Activated CD4-positive, alpha-beta T cell treated with anti-CD3 and anti-CD28 coated beads, Interleukin-2, amount 50 U/mL, for 48 hours (primary cell): Measurements from ENCODE around the gene FOXB1.
A peak's percentile ranks its signal among the peaks of the same experiment; 100 is the strongest.

Source experiments
- DNase-seq, 2 experiments: peaks; one replicate each; pipeline ENCODE4 v3.0.0-alpha.2; 2020

FOXB1 gene

DNA sequence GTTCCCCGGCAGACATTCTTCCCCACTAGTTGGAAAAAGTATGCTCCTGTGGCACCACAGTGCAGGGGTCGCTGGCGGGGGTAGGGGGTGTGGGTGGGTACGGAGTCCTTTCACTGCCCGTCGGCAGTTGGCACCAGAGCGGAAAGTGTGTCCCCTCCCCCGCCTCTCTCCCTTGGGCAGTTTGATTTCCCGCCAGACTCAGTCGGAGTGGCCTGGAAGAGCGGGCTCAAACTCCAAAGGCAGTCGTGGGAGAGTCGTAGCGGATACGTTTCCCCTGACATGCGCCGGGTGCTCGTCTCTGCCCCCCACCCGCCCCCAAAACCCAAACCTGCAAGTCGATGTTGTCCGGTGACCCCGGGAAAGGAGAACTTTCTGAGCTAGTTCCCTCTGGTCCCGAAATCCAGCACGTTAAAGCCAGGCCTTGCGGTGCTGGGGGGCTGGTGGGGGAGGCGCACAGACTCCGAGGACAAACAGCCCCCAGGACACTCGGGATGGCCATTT, 4.4 kb upstream of the FOXB1 start:
- no peak for DNase-seq

DNA sequence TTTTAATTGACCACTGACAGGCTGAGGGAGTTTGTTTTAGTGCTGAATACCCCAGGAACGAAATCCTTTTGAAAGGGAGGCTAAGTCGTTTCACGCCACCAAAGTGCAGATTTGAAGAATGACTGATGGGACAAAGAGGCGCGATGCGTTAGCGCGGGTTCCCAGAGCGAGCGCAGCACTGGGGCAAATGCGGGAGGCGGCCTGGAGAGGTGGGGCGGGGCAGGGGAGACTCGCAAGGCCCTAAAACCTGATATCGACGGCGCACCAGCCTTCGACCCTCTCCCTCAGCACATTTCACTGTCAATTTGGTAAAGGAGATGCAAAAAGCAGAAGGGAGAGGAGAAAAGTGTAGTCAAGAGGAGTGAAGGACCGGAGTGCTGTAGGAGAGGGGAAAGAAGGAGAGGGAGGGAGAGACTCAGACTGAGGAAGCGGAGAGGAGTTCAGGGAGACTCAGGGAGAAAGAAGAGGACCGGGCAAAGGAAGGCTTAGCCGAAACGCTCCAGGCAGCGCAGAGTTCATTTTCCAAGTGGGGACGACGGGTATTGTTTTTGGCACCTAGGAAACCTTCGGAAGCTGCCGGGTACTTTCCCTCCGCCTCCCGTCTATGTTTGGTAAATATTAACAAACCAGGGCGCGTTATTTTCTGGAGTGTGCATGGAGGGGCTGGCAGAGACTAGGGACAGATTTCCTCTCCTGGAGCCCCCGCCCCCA, 3.8 kb upstream of the FOXB1 start:
- DNase-seq = no peak

DNA sequence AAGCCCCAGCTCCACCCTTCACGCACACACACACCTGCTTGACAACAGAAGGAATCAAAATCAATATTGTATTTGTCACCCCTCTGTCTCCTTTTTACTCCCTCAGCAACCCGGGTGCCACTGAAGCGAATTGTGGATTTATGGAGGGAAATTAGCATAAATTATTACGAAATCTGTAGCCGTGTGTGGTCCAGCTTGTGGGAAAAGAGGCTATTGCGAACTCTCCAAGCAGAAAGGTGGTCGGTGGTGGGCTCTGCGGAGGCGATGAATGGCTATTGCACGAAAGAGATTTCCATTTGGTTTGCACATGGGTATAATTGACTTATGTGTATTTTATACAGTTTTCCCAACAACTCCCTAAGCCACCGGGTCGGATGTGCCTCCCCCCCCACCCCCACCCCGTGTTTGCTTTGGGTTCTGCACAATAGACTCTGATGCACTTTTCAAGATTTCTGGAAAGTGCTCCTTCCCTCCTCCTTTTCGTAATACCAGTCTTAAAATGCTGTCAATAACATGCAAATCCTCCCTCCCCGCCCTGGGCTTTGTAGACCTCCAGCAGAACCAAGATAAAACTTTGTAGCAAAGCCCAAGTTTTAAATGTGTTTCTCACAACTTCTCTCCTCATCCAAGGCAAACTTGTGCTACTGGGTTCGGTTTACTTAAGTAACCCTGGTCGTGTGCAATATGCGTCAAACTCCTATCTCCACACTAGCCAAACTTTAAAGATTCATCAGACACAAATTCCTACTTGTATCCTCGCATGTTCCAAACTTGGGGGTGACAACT, 3.1 kb upstream of the FOXB1 start:
- no peak for DNase-seq

DNA sequence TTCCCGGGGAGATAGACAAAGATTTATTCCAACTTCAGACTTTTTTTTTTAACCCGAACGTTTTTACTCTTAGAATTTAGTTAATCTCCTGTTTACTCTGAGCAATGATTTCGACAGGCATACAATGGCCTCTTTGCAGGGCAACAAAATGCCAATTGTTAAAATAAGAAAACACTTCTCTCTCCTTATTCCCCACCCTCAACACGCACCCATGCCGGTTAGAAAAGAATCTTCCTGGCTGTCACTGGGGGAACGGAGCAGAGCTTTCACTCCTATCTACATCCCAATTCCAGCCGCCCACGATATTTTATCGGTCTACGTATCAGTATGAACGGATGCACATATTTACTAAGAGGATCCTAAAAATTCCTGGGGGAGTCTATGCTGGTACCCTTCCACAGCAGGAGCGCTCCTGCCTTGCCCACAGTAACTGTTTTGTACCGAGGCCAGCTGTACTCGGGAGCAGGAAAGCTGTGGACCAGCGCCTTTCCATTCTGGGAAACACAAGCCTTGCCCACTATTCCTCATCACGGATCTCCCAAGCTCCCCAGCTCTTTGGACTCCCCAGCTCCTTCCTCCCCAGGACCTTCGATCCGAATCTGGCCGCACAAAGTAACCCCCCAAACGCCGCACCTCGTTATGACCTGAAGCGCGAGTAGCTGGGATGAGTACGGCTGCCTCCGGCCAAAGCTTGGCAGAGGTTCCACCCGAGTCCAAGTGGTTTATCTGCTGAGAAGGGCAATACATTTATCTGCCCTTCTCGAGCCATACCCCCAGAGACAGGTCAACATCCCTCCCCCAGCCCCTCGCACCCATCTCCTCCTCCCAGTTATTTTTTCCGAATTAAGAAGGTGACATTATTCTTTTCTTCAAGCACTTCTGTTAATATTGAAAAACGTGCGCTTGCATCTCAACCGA, 2.2 kb upstream of the FOXB1 start:
- no peak for DNase-seq

DNA sequence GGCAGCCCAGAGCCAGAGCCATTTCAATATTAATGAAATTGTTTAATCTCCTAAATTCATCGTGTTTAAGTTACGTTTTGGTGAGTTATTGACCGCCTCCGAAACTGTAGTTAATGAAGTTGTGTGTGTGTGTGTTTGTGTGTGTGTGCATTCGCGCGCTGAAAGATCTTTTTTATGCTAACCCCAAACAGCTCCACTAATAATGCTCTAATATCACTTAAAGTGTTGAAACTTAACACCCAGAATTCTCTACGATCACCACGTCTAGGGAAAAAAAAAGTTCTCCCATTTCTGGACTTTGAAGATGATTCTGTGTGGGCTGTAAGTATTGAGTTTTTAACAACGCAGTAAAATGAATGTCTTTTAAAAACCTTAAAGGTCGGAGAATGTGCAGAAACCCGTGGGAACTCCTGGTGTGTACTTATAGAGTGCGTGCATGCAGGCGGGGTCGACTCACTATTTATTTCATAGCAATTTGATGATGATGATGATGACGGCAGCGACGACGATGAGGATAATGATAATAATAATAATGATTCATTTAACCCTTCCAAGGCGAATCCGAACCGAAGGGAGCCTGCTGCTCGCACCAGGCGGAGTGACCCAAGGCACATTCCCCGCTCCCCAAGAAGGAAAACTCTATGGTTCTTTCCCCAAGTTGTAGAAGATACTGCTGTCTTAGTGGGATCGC, 1.4 kb upstream of the FOXB1 start:
- DNase-seq = no peak

DNA sequence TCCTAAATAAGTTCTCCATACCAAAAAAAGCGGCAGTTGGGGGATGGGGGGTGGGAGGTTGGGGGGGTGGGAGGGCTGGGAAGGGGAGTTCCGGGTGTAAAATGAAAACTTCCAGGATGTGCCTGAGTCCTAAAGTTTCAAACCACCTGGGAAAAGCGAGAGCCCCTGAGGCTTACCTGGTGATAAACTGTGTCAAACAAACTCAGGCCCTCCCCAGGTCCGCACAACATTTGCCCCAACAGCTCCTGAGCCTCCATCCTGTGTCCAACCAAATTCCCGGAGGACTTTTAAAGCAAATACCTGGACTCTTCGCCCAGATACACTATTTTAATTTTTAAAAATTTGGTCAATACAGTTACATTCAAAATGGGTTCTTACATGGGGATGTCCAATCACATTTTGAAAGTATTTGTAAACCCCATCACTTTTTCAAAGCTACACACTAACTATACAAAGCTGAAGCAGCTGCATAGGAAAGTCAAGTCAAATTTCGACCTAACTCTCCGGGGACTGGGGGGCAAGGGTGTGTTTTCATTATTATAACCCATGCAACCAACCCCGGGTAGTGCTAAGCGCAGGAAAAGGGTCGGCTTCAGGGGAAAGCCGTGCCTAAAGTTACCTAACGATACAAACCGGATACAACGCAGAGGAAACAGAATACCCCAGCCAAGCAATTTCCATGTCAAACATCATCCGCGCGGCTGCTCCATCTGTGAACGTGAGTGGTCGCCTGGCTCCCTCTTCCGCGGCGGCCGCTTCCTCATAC, 685 bp upstream of the FOXB1 start:
- DNase-seq = peak in 1 of 2 experiments; percentile 19

DNA sequence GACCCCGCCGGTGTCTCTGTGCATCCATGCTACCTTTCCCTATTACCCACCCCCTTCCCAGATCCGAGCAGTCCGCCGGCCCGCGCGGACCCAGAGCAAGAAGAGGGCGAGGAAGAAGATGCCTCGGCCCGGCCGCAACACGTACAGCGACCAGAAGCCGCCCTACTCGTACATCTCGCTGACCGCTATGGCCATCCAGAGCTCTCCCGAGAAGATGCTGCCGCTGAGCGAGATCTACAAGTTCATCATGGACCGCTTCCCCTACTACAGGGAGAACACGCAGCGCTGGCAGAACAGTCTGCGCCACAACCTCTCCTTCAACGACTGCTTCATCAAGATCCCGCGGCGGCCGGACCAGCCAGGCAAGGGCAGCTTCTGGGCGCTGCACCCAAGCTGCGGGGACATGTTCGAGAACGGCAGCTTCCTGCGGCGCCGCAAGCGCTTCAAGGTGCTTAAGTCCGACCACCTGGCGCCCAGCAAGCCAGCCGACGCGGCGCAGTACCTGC, 788 bp downstream of the FOXB1 start:
- DNase-seq = peak in 1 of 2 experiments; percentile 45

DNA sequence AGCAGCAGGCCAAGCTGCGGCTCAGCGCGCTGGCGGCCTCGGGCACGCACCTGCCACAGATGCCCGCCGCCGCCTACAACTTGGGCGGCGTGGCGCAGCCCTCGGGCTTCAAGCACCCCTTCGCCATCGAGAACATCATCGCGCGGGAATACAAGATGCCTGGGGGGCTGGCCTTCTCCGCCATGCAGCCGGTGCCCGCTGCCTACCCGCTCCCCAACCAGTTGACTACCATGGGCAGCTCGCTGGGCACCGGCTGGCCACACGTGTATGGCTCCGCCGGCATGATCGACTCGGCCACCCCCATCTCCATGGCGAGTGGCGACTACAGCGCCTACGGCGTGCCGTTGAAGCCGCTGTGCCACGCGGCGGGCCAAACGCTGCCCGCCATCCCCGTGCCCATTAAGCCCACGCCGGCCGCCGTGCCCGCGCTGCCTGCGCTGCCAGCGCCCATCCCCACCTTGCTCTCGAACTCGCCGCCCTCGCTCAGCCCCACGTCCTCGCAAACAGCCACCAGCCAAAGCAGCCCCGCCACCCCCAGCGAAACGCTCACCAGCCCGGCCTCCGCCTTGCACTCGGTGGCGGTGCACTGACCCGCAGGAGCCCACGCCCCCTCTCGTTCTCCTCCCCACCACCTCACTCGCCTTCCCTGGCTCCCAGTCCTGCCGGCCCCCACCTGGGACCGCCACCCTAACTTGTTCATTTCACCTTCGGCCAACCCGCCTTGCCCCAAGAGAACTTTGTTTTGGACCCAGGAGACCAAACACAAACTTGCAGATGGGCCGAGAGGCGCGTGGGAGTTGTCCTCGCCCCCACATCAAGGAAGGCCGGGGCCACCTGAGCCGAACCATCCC, 1.5 kb downstream of the FOXB1 start:
- DNase-seq = peak in 1 of 2 experiments; percentile 43

DNA sequence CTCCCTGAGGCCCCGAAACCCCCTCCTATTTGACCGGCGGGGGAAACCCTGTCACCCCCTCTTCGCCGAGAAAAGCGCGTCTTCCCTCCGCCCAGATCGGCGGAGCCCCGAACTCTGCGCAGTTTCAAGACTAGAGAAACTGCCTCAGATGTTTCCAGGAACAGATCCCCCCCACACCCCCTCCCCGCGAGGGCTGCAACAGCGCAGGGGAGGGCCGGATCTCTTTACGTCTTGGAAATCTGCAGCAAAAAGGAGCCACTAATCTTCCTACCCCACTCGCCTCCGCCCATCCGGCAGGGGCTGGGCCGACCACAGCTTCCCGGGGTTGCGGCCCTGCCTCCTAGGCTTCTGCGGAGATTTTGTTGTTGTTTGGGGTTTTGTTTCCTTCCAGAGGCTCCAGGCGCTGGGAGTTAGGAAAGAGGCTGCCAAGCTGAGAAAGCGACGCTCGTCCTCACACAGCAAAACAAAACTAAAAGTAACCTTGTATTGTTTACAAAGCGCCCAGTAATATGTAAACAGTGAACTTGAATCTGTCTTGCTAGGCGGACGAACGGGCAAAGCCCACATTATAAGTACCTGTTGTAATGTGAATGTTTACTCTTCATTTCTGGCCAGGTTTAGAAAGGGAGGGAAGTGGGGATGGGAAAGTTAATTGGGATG, 2.2 kb downstream of the FOXB1 start:
- DNase-seq = peak; percentile 68 to 80

DNA sequence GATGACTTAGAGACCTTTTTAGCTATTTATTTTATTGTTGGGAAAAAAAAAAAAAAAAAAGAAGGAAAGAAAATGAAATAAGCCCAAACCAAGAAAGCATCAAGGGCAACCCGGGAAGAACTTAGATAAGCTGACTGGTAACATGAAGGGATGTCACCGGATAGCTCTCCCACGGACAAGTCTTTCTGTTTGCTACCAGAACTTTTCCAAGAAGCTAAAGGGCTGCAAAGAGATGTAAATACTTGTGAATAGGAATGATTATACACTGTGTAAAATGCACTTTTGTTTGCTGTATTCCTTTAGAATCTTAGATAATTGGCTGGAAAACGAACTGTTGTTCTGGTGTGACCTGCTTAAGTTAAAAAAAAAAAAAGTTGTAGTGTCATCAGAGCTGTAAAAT, 2.8 kb downstream of the FOXB1 start:
- no peak for DNase-seq

DNA sequence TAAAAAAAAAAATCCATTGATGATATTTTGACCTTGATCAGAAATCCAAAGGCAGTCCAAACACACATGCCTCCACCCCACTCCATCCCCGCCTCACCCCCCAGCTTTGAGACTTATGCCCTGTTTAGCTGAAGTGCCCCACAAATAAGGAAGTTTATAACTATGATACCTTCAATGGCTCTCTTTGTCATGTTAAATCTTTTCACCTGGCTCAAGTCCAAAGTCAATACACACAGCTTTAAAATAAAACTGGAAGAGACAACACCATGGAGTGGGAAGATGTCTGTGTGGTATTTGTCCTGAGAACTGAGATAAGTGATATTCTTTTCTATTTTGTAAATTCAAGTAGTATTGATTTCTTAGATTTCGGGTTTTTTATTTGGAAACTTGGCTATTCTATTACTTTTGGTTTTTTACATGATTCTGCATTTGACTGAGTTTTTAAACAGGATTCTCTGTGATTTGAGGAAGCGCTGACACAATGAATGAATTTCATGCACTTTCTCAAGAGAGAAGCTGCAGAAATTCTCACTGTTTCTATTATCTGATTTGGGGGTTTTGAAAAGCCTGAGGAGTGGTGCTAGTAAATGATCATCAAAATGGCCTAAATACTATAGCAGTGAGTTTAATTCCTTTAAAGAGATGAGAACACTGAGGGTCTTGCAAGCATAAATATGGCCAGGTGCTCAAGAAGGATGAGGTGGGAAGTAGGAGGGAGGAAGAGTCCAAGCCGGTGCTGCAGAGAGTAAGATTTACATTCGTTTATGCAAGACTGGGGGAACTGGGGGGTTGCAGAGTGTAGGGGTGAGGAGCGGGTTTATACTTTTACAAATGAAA, 5.2 kb downstream of the FOXB1 start:
- no peak for DNase-seq

DNA sequence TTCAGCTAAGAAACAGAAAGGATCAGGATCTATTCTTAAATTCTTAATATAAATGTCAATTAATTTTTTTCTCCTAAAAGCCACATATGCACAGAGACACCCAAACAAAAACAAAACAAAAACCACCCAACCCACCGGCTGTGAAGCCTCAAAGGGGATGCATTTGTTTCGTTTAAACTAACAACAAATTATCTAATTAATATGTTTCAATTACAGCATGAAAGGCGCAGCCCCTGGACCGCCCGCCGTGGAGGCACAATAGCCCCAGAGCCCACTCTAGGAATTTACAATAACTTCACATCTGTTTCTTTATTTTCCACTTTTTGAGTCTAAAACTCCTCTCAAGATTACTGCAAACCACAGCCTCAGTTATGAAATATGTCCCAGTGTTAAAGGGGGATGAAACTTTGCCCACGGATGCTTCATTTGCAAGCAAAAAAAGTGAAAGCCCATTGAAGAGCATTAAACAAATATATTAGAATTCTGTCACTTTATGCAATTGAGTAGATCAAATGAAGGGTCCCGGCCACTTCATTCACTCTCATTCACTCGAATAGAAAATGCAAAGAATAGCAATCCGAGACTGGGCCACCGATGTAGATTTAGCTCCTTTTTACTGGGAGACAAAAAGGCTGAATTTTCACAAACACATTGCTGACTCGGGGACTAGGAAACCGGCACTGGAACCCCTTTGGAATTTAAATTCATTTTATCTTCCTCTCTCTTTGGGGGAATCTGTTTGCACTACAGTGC, 6.0 kb downstream of the FOXB1 start:
- no peak for DNase-seq

DNA sequence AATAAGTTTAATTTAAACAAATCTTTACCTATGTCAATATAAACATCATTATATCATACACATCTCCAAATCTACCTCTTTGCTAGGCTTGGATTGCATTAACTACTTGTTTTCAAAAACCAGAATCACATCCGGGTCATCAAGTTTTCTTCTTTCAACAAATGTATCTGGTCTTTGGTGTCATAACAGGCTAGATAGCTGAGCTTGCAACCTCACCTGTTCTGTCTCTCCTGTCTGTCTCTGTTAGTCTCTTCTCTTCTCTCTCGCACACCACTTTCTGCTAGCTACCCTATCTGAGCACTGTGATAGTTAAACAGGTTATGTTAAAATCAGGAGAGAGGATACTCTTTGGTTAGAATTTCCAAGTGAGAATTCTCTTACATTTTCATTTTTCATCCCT, 6.7 kb downstream of the FOXB1 start:
- DNase-seq = no peak

DNA sequence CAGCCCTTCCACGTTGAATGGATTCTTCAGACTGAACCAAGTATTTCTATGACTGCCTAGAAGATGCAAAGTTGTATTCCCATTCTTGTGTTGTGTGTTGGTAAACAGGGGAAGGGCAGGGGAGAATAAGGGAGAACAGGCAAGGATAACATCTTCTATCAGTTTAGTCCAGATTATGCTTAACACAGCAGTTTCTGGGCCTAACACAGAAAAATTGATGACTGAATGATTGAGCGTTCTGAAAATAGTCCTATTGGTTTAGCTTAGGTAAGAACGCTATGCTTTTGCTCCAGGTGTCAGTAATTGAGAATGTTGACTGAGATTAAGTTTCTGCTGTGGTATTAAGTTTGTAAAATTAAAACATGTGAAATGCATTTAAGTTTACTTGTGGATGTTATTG, 8.6 kb downstream of the FOXB1 start:
- DNase-seq = no peak

DNA sequence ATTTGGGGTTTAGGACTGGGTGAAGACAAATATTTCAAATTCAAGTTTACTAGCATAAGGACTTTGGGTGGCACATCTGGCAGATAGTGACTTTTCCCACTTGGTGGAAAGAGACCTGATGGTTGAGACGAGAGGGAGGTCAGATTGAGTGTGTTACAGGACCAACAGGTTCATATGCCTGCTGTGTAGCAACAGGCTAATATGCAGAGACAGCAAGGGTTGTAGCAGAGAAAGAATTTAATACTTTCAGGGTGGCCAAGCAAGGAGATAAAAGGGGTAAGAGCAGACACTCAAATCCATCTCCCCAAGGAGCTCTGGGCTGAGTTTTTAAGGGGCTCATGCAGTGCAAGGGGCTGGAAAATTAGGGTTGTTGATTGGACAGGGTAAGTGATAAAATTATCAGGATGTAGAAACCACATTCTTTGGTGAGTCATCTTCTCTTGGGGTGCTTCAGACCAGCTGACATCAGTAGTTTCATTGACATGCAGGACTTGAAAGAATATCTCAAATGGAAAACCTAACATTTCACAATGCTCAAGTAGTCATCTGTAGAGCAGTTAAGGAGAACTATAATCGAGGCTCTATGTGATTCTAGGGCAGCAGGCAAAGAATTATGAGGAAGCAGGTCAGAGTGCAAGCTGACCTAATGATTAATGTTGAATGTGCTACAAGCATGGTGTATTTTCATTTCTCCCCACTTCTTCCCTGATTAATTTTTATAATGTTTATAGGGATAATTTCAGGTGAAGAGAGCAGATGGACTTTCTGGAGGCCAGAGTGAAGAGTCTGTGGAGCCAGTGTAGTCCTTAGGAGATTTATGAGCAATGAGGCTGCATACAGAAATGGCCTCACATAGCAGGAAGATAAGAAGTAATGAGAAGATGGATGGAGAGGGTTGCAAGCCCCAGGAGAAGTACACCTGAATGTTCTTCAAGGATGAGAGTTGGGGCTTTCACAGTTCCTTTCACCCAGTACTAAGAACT, 13.7 kb downstream of the FOXB1 start:
- no peak for DNase-seq

DNA sequence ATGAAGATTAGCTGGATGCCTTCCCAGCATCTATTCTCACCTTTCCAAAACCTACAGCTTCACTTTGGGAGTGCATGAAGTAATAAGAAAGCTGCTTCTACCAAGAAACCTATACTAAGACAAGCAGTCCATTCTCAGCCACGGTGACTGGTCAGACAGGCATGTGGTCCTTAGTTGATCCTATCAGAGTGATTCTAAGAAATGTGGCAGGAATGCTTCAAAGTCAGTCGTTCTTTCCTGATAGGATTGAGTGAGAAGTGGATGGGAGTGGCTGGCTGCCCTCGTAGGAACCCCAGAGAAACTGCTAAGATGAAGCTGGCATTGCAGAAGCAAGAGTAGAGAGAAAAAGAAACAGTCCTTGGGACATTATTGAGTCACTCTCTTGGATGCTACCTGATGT, 16.6 kb downstream of the FOXB1 start:
- no peak for DNase-seq
